HG03039 (cell line): ENCODE data around the gene KDM3B.
"Not testable (repeated sequence)": the region's sequence is repeated elsewhere in the genome, so short reads cannot be mapped to it uniquely, and the experiment has no call there.

Experiments used
- ATAC-seq: cut with Tn5 transposase; IDR thresholded peaks from one replicate; pipeline ENCODE4 v1.9.1; 2021; ENCODE audit warnings: mild to moderate bottlenecking, moderate library complexity; ENCODE audit not compliant: unreplicated experiment

Gene KDM3B

GRCh38 chr5:138391859-138392386, 39.4 kb downstream of the KDM3B start:
- no peak for ATAC-seq

DNA sequence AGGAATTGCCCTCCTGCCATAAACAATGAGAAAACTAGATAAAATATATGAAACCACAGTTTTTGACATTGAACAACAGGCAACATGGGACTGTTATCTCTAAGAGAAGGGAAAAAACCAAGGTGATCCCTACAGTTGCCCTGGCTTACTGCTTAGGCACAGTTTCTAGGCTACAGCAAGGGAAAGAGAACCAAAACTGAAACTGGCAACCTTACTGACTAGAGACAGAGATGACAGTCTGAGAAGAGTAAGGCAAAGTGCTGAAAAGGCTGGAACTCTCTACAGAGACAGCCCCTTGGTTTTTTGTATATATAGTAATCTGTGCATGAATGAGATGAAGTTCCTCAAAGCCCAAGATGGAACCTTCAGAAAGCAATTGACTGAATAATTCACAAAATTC, 50.2 kb downstream of the KDM3B start:
- ATAC-seq, result peak; percentile 62

DNA sequence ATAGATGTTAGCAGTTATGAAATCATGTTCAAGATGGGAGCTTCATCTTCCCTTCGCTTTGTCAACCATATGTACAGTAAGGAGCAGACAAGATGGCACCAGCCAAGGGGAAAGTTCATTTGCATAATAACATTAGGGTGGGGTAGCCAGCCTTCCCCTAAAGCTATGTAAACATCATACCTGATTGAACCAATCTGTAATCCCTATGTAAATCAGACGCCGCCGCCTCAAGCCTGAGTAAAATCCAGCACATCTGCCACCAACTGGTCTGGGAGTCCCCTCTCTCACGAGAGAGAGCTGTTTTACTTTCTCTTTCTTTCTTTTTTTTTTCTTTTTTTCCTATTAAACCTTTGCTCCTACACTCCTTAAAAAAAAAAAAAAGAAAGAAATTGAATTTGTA, 55.5 kb downstream of the KDM3B start:
- ATAC-seq, result peak; percentile 71

DNA sequence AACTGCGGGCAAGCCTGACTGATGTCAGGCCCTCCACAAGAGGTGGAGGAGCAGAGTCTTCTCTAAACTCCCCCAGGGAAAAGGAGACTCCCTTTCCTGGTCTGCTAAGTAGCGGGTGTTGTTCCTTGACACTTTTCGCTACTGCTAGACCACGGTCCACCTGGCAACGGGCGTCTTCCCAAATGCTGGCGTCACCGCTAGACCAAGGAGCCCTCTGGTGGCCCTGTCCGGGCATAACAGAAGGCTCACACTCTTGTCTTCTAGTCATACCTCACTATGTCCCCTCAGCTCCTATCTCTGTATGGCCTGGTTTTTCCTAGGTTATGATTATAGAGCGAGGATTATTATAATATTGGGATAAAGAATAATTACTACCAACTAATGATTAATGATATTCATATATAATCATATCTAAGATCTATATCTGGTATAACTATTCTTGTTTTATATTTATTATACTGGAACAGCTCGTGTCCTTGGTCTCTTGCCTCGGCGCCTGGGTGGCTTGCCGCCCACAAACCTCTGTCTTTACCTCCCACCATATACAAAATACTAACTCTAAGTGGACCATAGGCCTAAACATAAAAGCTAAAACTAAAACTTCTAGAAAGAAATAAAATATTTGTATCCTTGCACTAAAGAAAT, 58.6 kb downstream of the KDM3B start:
- ATAC-seq, result not testable (repeated sequence)

- no peak for ATAC-seq
Measured at GRCh38 chr5:138418444-138418843, 66.0 kb downstream of the KDM3B start.

GRCh38 chr5:138425079-138425478, 72.6 kb downstream of the KDM3B start:
- ATAC-seq, result no peak

GRCh38 chr5:138435943-138436342, 83.5 kb downstream of the KDM3B start:
- ATAC-seq, result no peak

GRCh38 chr5:138438003-138438723, 85.7 kb downstream of the KDM3B start:
- no peak for ATAC-seq

- peak; percentile 52 for ATAC-seq
Measured at GRCh38 chr5:138438724-138439476, 86.4 kb downstream of the KDM3B start, which contains the start of gene REEP2. TSS of gene REEP2 (plus strand) at chr5:138439057. CDS start at chr5:138439209, 152 bp downstream.

- no peak for ATAC-seq
Measured at GRCh38 chr5:138439477-138440158, 87.1 kb downstream of the KDM3B start.

DNA sequence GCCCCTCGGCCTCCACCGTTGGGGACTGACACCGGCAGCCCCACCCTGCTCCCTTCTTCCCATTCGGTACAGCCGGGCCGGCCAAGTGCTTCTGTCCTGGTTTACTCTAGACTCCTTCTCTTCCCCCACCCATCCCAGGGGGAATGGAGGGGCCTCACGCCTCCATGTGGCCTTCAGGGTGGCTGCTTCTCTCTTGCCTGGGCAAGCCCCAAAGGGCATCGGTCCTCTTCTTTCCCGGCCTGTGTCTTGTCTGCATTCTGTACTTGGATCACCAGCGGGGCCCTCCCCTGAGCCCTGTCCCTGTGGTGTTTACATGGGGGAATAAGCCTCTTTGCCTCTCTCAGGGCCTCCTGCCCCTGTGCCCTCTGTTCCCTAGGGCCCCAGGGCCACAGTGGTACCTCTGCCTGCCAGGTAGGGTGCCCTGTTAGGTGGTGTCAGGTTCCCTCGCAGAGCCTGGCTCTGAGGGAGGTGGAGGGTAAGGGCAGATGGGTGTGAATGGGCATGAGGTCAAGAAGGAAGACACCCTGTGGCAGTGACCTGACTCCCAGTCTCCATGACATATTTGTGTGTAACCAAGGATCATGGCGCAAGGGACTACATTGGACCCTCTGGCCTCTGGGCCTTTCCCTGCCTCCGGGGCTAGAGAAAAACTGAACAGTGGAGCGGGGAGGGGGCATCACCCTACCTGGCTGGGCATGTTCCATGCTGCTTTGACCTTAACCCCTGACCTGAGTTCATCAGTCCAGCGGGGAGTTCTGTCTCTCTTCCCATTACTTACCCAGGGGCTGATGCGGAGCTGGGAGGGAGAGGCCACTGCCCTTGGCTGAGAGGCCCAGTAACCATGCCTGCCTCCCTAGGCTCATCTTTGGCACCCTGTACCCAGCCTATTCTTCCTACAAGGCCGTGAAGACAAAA, 87.9 kb downstream of the KDM3B start:
- ATAC-seq, result no peak

- ATAC-seq, result no peak
Measured at GRCh38 chr5:138441221-138441620, 88.7 kb downstream of the KDM3B start.

DNA sequence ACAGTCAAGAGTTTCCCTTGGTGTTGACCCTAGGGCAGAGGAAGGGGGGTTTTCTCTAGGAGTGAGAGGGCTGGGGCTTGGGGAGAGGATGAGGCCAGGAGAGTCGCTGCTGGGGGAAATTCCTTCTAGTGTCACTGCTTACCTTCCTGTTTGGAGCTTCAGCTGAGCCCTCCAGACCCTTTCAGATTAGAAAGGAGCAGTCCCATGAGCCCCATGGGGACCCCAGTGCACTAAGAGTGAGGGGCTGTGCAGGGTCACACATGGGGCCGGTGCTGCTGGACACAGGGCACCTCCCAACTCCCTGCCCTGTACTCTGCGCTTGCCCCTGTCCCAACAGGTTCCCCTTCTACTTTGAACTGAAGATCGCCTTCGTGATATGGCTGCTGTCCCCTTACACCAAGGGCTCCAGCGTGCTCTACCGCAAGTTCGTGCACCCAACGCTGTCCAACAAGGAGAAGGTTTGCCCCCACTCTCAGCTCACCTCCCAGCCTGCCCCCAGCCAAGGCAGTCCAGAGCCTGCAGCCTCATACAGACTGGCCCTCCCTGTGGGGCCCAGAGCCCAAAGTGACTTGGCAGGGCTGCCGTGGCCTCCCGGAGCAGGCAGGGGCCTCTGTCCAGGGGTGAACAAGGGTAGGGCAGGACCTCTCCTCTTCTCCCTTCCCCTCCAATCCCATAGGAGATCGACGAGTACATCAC, 91.7 kb downstream of the KDM3B start:
- ATAC-seq, result no peak

- ATAC-seq, result no peak
Measured at GRCh38 chr5:138444774-138445546, 92.5 kb downstream of the KDM3B start.

DNA sequence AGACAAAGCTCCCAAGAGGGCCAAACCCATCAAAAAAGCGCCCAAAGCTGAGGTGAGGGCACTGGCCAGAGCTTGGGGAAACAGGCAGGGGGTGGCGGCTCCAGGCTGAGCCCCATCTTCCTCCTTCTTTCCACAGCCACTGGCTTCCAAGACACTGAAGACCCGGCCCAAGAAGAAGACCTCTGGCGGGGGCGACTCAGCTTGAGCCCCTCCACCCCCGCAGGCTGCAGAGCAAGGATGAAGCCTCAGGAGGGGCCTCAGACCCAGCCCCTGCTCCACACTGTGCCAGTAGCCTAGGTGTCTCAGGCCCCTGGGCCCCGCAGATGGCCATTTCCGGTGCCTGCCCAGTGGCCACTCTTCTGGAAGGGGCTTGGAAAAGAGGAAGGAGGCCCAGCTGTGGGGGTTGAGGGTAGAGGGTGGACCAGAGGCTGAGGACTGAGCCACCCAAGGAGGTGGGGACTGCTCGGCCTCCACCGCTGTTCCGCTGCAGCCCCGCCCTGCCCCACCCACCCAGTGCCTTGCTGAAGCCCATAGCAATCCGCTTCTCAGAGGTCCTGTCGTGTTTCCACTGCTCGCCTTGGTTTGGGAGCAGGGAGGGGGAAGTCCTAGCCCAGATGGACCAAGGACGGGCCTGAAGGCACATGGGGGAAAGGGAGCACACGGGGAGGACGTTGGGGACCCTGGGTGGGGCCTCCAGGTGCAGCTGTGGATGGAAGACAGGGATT, 93.2 kb downstream of the KDM3B start:
- no peak for ATAC-seq

DNA sequence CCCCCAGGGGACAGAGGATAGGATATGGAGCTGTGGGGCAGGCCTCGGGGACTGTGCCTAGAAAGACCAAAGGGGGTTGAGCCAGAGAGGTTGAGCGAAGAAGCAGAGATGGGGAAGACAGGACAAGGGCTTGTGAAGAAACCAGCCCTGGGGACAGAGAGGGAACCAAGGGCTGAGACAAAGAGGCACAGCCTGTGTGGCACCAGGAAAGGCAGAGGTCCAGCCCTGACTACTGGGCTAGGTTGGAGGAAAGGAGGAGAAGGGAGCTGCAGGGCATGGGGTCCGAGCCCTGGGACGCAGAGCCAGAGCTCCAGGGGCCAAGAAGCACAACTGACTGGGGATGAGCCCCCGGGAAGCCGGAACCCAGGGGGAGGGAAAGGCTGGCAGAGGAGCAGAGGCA, 95.6 kb downstream of the KDM3B start:
- ATAC-seq, result no peak

DNA sequence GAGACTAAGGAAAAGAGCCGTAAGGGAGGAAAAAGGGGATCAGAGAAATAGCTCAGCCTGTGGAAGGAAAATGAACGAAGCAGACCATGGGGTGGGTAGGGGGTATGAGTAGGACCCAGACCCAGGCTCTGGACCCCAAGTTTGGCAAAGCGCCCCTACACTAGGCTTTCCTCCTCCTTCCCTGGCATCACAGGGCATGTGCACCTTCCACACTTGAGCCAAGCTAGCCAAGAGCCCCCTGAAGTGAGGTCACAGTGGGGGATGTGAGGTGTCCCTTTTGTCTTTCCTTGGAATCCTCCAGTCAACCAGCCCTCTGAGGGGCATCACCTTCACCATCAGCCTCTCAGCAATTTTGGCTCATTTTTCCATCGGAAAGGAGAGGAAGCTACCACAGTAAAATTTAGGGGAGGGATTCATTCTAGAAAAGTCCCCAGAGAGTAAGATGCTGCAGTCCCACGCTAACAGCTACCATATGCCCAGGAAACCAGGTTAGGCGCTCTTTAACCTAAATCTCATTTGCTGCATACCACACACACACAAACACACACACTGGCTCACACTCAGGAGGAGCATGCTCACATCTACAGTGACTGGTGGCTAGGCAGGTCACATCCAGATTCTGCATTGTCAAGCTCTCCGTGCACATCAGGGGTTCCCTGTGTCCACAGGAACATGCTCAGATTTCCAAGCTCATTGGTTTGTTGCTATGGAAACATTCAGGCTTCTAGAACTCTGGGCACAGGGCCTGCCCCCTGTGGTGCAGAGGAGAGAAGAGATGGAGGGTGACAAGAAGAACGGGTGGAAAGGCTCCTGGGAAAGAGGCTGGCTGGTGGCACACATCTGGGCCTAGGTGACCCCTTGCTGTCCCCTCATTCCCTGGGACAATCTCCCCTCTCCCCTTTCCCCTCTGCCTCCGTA, 96.3 kb downstream of the KDM3B start:
- ATAC-seq, result no peak
